ENCODE results near the gene TIMELESS.

TIMELESS gene

DNA sequence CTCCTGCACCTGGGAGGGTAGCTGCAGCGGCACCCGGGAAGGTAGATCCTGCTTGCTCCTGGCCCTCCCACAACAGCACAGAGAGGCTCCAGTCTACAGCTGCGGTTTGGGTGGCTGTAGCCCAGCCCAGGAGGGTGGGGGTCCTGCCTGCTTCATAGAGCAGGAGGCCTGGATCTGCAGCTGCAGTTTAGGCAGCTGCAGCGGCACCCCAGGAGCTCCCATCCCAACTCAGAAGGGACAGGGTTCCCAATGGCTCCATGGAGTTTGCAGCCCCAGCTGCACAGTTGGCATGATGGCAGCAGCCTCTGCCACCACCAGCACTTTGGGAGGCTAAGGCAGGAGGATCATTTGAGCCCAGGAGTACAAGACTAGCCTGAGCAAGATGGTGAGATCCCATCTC lies 38.5 kb downstream of the TIMELESS start:
- TF ChIP-seq EGR1 (IDR thresholded peaks at IDR 0.05) (no peak), CREB1 (IDR thresholded peaks at IDR 0.05; ENCODE audit: low read depth) (no peak), RAD21 (IDR thresholded peaks at IDR 0.05; ENCODE audit: low read depth) (no peak), TEAD4 (IDR thresholded peaks at IDR 0.05) (no peak), TAF1 (IDR thresholded peaks at IDR 0.05; ENCODE audit: low read depth) (no peak), FOXM1 (IDR thresholded peaks at IDR 0.05; ENCODE audit: borderline replicate concordance, low read depth) (no peak), YY1 (IDR thresholded peaks at IDR 0.05; ENCODE audit: low read depth) (no peak)
- TF ChIP-seq, protein P1, sequence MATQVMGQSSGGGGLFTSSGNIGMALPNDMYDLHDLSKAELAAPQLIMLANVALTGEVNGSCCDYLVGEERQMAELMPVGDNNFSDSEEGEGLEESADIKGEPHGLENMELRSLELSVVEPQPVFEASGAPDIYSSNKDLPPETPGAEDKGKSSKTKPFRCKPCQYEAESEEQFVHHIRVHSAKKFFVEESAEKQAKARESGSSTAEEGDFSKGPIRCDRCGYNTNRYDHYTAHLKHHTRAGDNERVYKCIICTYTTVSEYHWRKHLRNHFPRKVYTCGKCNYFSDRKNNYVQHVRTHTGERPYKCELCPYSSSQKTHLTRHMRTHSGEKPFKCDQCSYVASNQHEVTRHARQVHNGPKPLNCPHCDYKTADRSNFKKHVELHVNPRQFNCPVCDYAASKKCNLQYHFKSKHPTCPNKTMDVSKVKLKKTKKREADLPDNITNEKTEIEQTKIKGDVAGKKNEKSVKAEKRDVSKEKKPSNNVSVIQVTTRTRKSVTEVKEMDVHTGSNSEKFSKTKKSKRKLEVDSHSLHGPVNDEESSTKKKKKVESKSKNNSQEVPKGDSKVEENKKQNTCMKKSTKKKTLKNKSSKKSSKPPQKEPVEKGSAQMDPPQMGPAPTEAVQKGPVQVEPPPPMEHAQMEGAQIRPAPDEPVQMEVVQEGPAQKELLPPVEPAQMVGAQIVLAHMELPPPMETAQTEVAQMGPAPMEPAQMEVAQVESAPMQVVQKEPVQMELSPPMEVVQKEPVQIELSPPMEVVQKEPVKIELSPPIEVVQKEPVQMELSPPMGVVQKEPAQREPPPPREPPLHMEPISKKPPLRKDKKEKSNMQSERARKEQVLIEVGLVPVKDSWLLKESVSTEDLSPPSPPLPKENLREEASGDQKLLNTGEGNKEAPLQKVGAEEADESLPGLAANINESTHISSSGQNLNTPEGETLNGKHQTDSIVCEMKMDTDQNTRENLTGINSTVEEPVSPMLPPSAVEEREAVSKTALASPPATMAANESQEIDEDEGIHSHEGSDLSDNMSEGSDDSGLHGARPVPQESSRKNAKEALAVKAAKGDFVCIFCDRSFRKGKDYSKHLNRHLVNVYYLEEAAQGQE (IDR thresholded peaks at IDR 0.05; ENCODE audit: low read depth) = no peak
- TF ChIP-seq, protein P2, sequence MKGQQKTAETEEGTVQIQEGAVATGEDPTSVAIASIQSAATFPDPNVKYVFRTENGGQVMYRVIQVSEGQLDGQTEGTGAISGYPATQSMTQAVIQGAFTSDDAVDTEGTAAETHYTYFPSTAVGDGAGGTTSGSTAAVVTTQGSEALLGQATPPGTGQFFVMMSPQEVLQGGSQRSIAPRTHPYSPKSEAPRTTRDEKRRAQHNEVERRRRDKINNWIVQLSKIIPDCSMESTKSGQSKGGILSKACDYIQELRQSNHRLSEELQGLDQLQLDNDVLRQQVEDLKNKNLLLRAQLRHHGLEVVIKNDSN (IDR thresholded peaks at IDR 0.05) = no peak
- TF ChIP-seq, protein P3, sequence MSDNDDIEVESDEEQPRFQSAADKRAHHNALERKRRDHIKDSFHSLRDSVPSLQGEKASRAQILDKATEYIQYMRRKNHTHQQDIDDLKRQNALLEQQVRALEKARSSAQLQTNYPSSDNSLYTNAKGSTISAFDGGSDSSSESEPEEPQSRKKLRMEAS (IDR thresholded peaks at IDR 0.05) = no peak

DNA sequence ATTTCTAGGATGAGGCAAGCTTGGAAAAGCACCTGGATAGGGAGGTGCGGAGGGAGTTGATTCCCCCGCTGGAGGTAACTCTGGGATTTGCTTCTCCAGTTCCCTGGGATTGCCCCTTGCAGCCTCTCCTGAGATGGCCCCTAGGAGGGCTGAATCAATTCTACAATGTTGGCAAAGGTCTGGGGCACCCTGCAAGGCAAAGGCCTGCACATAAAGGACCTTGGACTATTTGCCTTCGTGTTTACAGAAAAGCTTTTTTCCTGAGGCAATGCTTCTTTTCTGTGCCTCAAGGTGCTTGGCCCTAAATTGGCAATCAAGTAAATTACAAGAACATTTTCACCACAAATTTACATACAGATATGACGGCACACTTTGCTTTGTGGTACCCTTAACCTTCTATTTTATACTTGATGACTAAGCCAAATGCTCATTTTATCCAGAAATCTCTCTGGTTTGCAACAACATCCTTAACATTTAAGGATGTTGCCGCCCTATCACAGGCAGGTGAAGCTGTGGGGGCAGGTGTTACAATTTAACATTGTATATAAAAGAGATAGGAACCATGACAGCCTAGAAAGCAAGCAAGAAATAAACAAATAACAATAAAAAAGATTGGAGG lies 40.3 kb downstream of the TIMELESS start:
- TF ChIP-seq EP300 (IDR thresholded peaks at IDR 0.05; ENCODE audit: borderline replicate concordance) = no peak

DNA sequence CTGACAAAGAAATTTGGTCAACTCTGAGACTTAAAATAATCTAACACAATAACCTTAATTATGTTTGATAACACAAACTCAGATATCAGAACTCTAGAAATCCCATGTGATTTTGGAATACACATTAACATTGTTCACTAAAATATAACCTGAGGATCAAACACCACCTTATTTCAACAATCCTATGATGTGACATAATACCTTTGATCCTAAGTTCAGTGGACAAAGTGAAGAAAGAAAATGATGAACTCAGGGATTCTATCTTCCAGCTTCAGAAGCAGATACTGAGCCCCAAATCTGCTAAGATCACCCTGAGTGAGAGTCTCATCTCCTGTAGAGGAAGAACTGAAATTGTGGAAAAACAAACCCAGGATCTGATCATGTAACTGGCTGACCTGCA lies 50.9 kb downstream of the TIMELESS start:
- TF ChIP-seq CEBPB (IDR thresholded peaks at IDR 0.05) = no peak
- no peak for TF ChIP-seq YY1 (IDR thresholded peaks at IDR 0.05; ENCODE audit: low read depth)
- TF ChIP-seq, protein P3 (IDR thresholded peaks at IDR 0.05) = no peak
- no peak for TF ChIP-seq ZBTB7A (IDR thresholded peaks at IDR 0.05; ENCODE audit: low read depth)
- TF ChIP-seq, protein P2 (IDR thresholded peaks at IDR 0.05) = no peak
- TF ChIP-seq TAF1 (IDR thresholded peaks at IDR 0.05; ENCODE audit: low read depth) = no peak
- no peak for TF ChIP-seq EP300 (IDR thresholded peaks at IDR 0.05; ENCODE audit: borderline replicate concordance)
- TF ChIP-seq TEAD4 (IDR thresholded peaks at IDR 0.05) = no peak
- no peak for TF ChIP-seq EGR1 (IDR thresholded peaks at IDR 0.05)
- TF ChIP-seq, protein P1 (IDR thresholded peaks at IDR 0.05; ENCODE audit: low read depth) = no peak
- TF ChIP-seq CREB1 (IDR thresholded peaks at IDR 0.05; ENCODE audit: low read depth) = no peak
- TF ChIP-seq RAD21 (IDR thresholded peaks at IDR 0.05; ENCODE audit: low read depth) = no peak
- no peak for TF ChIP-seq TCF12 (IDR thresholded peaks at IDR 0.05; ENCODE audit: low read depth)
- TF ChIP-seq FOXM1 (IDR thresholded peaks at IDR 0.05; ENCODE audit: borderline replicate concordance, low read depth) = no peak
- TF ChIP-seq NFIC (IDR thresholded peaks at IDR 0.05) = no peak

DNA sequence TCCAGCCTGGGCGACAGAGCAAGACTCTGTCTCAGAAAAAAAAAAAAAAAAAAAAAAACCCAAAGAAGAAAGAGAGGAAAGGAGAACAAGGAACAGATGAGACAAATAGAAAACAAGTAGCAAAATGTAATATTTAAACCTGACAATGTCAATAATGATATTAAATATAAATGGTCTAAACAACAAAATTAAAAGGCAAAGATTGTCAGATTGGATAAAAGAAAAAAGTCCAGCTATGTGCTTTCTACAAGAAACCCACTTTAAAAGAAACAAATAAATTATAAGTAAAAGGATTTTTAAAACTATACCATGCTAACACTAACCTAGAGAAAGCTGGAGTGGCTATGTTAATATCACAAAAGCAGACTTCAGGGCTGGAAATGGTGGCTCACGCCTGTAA lies 56.9 kb downstream of the TIMELESS start:
- no peak for TF ChIP-seq EP300 (IDR thresholded peaks at IDR 0.05; ENCODE audit: borderline replicate concordance)
- TF ChIP-seq EGR1 (IDR thresholded peaks at IDR 0.05) = no peak
- TF ChIP-seq, protein P2 (IDR thresholded peaks at IDR 0.05) = no peak
- TF ChIP-seq ZBTB7A (IDR thresholded peaks at IDR 0.05; ENCODE audit: low read depth) = no peak
- TF ChIP-seq NFIC (IDR thresholded peaks at IDR 0.05) = no peak
- TF ChIP-seq, protein P3 (IDR thresholded peaks at IDR 0.05) = no peak
- no peak for TF ChIP-seq RAD21 (IDR thresholded peaks at IDR 0.05; ENCODE audit: low read depth)
- no peak for TF ChIP-seq TAF1 (IDR thresholded peaks at IDR 0.05; ENCODE audit: low read depth)
- TF ChIP-seq TEAD4 (IDR thresholded peaks at IDR 0.05) = no peak
- TF ChIP-seq, protein P1 (IDR thresholded peaks at IDR 0.05; ENCODE audit: low read depth) = no peak
- no peak for TF ChIP-seq TCF12 (IDR thresholded peaks at IDR 0.05; ENCODE audit: low read depth)
- TF ChIP-seq CREB1 (IDR thresholded peaks at IDR 0.05; ENCODE audit: low read depth) = no peak
- TF ChIP-seq FOXM1 (IDR thresholded peaks at IDR 0.05; ENCODE audit: borderline replicate concordance, low read depth) = no peak
- no peak for TF ChIP-seq YY1 (IDR thresholded peaks at IDR 0.05; ENCODE audit: low read depth)
- TF ChIP-seq CEBPB (IDR thresholded peaks at IDR 0.05) = no peak

Measured in Ishikawa (cell line).